AG09319 (cell line): ENCODE data around the gene SORBS1.

ENCODE experiments used
- DNase-seq: peaks from one replicate; pipeline ENCODE4 v3.0.0-alpha.2; 2010; ENCODE audit warnings: low read depth; ENCODE audit errors: extremely low read depth
- TF ChIP-seq, protein P1 (sequence below): IDR thresholded peaks from 2 replicates; pipeline ENCODE4 v1.5.1; 2011; ENCODE audit warnings: low read depth, mild to moderate bottlenecking, inconsistent platforms, low read length, moderate library complexity

SORBS1 gene

DNA sequence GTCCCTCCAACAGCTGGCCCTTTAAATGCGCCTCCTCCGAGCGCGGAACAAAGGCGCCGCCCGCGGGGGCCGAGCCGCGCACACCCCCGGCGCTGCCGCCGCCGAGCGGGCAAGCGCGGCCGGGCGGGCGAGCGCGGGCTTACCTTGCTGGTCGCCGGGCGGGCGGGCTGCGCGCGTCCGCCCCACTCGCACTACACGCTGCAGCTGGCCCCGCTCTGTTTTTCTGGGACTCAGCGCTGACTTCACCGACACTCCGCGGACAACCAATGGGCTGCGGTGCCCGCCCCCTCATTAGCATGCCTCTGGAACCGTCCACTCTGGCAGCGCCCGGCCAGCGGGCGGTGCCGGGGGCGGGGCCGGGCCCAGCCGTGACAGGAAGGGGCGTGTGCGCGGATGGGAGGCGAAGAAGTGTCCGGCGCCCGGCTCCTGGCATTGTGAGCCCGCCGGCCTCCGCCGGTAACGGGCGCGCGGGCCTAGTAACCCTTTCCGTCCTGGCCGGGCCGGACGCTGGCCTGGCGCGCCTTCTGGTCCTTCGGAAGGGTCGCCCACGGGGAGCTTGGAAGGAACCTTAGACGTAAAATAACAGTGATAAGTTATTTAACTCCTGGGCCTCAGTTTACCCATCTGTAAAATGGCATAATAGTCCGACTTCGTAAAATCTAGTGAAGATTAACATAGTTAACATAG is at the start of gene SORBS1:
Gene SORBS1 (minus strand): TSS at position 195 of the 687 bp plus-strand sequence. CDS start 120,236 bp downstream, outside the sequence.
- peak; percentile 71 for DNase-seq
- TF ChIP-seq, protein P1, sequence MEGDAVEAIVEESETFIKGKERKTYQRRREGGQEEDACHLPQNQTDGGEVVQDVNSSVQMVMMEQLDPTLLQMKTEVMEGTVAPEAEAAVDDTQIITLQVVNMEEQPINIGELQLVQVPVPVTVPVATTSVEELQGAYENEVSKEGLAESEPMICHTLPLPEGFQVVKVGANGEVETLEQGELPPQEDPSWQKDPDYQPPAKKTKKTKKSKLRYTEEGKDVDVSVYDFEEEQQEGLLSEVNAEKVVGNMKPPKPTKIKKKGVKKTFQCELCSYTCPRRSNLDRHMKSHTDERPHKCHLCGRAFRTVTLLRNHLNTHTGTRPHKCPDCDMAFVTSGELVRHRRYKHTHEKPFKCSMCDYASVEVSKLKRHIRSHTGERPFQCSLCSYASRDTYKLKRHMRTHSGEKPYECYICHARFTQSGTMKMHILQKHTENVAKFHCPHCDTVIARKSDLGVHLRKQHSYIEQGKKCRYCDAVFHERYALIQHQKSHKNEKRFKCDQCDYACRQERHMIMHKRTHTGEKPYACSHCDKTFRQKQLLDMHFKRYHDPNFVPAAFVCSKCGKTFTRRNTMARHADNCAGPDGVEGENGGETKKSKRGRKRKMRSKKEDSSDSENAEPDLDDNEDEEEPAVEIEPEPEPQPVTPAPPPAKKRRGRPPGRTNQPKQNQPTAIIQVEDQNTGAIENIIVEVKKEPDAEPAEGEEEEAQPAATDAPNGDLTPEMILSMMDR, result no peak

GRCh38 chr10:95610727-95611126 is 49.6 kb upstream of the SORBS1 start:
- TF ChIP-seq, protein P1, result no peak
- DNase-seq, result no peak

DNA sequence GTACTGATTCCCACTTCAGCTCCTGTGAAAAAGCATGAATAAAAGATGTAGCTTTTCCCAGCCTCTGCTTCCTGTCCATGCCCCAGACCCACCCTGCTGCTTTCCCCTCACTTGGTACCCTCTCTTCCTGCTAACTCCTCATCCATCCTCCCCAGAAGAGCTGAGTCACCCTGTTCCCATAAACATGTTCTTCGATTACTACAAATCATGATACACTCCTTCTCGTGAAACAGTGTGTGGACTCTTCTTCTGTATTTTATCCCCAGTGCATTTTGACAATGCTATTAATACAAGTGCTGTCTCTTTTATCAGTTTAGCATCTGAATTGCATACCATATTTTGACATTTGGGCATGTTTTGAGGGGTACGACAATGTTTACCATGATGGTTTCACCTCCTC is 45.8 kb upstream of the SORBS1 start:
- DNase-seq, result no peak
- TF ChIP-seq, protein P1, result no peak

DNA sequence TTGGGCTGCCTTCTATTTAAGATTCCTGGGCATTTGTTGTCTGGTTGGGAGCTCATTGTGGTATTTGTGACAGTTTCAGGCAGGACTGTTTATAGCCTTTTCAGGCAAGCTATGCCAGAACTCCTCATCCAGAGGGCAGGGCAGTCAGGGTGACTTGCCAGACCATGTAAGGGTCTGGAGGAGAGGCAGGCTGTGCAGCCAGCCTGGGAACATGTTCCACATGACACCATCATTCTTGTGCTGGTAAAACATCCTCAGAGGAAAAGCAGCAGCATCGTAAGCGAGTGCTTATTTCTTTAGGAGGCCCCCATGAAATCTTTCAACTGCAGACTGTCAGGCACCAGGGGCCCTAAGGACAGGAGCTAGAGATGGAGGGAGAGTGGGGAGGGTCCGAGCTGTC is 44.0 kb upstream of the SORBS1 start:
- TF ChIP-seq, protein P1, result no peak
- DNase-seq, result no peak

- TF ChIP-seq, protein P1, result no peak
- DNase-seq, result no peak
These were observed 43.5 kb upstream of the SORBS1 start for GRCh38 chr10:95604630-95605029.

DNA sequence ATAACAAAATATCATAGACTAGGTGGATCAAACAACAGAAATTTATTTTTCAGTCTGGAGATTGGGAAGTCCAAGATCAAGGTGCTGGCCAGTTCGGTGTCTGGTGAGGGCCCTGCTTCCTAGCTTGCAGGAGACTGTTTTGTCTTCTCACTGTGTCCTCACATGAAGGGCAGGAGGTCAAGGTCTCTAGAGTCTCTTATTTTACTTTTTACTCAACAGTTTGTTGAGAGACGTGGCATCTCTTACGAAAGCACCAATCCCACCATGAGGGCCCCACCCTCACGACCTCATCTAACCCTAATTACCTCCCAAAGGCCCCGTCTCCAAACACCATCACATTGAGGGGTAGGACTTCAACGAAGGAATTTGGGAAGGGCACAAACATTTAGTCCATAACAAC is 41.2 kb upstream of the SORBS1 start:
- no peak for DNase-seq
- TF ChIP-seq, protein P1, result no peak

DNA sequence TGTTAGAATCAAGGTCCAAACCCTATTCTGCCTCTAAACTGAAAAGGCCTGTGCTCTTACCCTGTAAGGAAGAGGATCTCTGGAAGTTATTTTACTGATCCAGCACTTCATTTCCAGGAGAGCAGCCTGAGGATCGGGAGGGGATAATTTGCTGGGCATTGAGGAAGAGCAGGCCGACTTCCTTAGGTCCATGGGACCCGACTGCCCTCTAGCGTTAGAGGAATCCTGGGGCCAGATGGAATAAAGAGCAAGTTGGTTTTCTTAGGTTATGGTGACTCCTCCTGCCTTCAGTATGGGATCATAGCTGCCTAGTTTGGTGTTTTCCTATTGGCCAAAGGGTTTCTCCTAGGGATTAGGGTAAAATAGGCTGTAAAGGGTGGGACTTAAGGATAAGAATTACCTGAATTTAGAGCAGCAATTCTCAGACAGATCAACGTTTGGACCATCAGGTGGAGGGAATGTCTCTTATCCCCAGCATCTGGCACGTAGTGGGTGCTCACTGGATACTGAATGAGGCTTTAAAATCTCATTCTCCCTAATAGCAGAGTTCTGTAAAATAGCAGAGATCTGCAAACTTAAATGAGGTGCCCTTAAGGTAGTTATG is 40.0 kb upstream of the SORBS1 start:
- TF ChIP-seq, protein P1, result peak; percentile 97
- peak; percentile 60 for DNase-seq
